Activated naive CD4-positive, alpha-beta T cell (primary cell): ENCODE data around the gene MAN2A1.

ENCODE experiments used
- DNase-seq, 4 experiments: peaks; one replicate each; lab custom pipeline; 2025; lab: John Stamatoyannopoulos, UW

The MAN2A1 gene

DNA sequence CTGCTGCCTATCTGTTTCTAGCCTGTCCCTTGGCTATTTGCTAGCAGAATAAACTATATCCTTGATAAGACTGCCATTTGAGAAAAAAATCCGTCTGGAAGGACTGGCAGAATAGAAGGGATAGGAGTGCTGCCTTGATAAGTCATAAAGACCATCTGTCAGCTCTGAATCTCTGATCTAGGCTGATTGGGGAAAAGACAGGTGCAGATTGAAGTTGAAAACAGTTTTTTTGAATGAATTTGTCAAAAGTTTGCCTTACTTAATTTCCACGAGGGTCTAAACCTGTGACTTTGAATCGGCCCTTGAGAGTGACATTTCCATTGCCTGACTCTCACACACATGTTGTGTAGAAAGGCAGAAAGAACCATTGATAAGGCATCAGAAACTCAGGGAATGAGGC, 218.6 kb downstream of the MAN2A1 start:
- DNase-seq: no peak

DNA sequence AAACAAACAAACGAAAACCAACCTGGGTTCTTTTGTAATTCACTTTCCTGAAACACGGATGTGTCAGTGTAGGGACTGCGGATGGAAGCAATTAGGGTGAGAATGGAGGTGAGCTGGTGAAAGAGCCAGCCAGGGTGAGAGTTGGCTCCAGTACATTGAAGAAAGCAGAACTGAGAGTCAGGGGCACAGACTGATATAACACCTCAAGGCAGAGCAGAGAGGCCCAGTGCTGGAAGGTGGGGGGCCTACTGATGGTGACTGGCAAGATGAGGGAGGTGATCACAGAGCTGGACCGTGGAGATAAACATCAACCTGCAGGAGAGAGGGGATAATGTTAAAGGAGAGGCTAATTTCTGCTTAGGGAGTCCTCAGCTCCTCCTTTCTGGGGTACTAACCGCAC, 221.1 kb downstream of the MAN2A1 start:
- no peak for DNase-seq

DNA sequence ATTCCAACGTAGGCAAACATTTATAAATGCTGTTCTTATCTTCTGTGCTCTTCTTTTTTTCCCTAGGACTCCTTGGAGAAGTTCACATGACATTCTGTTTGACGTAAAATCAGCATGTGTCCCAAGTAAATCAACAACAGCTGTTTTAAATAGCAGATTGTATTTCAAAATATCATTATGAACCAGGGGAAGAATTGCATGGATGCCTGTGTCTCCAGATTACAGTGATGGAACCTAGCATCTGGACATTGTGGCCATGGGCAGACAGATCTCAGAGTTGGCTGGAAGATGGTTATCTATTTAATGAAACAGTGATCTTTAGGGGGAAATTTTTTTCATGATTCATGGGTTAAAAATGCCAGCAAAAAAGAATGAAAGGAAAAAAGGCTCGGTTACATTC, 222.0 kb downstream of the MAN2A1 start:
- no peak for DNase-seq

DNA sequence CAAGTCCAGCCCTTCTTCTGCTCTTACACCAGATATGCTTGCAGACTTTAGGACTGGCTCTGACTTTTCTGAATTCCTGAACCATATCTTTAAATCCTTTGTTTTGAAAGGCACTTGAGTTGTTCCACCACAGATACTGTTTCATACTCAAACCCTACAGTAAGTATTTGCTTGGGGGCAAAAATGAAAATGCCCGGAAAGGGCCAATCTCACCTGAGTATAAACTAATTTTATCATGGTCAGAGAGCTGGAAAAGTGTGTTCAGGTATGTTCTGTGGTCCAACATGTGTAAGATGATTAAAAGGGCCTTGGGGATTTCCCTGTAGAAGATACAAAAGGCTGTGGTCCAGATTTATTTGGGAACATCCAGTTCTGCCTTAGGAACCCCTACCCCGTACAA, 225.2 kb downstream of the MAN2A1 start:
- DNase-seq: no peak

DNA sequence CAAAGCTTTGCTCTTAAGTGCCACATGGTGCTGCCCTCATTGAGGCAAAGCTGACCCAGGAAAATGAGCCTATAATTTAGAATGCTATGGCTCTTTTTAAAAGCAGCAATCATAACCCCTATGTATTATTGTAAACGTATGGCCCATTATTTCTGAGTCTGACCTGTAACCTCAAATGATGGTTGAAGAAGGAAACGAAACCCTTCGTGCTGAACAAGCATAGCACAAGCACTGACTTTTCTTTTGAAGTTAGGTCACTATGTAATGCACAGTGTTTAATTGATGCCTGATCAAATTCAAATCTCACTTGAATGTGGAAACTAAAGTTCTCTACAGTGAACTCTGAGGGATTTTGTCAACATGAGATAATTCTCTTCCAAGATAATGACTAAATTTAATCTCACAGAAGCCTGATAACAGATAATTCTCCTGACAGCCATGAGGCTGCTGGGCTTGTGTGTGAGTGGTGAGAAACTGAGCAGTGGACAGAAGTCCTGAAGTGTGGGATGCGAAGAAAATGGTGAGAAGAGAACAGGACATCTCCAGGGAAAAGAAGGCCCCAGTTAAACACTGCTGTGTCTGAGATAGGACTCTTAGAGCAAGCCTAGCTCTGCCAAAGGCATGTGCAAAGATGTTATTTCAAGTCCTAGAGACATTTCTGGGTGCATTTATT, 226.9 kb downstream of the MAN2A1 start:
- no peak for DNase-seq
